ENCODE results near the gene GABRA6.

Gene GABRA6

DNA sequence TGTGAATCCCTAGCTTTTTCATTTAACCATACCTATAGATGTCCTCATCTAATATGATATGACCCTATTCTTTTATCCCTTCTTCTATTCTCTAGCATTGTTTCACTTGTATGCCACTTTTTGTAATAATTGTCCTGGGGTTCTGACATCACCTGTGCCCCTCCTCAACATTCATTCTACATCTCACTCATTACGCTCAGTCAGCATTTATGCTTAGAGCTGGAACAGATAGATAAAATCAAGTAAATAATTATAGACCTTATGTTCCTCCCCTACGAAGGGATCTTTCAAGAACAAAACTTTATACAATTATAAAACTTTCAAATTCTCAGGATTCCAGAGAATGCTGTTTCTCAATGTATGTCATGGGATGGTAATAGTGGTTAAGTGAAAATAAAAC lies 18.0 kb downstream of the GABRA6 start:
- TF ChIP-seq, protein P1, sequence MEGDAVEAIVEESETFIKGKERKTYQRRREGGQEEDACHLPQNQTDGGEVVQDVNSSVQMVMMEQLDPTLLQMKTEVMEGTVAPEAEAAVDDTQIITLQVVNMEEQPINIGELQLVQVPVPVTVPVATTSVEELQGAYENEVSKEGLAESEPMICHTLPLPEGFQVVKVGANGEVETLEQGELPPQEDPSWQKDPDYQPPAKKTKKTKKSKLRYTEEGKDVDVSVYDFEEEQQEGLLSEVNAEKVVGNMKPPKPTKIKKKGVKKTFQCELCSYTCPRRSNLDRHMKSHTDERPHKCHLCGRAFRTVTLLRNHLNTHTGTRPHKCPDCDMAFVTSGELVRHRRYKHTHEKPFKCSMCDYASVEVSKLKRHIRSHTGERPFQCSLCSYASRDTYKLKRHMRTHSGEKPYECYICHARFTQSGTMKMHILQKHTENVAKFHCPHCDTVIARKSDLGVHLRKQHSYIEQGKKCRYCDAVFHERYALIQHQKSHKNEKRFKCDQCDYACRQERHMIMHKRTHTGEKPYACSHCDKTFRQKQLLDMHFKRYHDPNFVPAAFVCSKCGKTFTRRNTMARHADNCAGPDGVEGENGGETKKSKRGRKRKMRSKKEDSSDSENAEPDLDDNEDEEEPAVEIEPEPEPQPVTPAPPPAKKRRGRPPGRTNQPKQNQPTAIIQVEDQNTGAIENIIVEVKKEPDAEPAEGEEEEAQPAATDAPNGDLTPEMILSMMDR (conservative IDR thresholded peaks at IDR 0.05; ENCODE audit: low read depth), result no peak
- no peak for DNase-seq (ENCODE audit: low spot score)
- no peak overlapping the region for H3K27ac ChIP-seq
- ChIA-PET POLR2A (ENCODE audit: low non-redundant PET) (no interaction called here), CTCF (interaction anchor here (0.5 kb wide), 1 partner anchor 1672 kb away, joined by 3 read pairs; no protein-coding TSS in a partner anchor)

- no peak overlapping the region for H3K27ac ChIP-seq
- ChIA-PET POLR2A (ENCODE audit: low non-redundant PET) (no interaction called here), CTCF (interaction anchor here (0.7 kb wide), 1 partner anchor 32 kb away, joined by 3 read pairs; no protein-coding TSS in a partner anchor)
- DNase-seq (ENCODE audit: low spot score), result no peak
- TF ChIP-seq, protein P1 (conservative IDR thresholded peaks at IDR 0.05; ENCODE audit: low read depth), result no peak
Observed at GRCh38 chr5:161707382-161707781, 21.9 kb downstream of the GABRA6 start.

DNA sequence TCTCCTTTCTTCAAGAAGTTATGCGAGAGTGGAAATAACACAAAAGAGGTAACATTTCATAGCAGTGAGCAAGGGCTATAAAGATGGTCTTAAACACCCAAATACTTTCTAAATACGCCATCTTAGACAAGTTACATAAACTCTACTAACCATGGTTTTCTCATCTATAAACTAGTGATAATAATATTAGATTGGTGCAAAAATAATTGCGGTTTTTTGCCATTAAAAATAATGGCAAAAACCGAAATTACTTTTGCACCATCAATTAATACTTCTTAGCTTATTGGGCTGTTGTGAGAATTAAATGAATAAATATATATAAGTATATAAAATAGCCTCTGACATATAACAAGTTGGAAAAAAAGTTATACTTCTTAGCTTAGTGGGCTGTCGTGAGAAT lies 23.7 kb downstream of the GABRA6 start:
- no peak for DNase-seq (ENCODE audit: low spot score)
- ChIA-PET POLR2A (ENCODE audit: low non-redundant PET) (no interaction called here), CTCF (no interaction called here)
- TF ChIP-seq, protein P1 (conservative IDR thresholded peaks at IDR 0.05; ENCODE audit: low read depth), result no peak
- no peak overlapping the region for H3K27ac ChIP-seq

DNA sequence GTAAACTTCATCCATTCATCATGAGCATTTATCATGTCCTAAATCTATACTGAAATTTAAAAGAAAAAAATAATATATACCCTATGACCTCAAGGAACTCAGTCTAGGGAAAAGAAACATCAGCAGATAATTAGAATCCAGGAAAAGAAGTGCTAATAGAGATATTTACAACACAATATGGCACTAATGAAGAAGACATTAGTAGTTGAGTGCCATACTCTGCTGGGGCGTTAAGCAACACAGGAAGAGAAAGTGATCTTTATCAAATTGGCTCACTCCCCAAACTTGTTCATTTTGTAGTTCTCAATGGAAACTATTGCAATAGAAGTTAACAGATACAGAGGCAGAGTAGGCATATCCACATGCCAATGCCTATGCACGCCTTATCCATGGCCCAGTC lies 27.5 kb downstream of the GABRA6 start:
- ChIA-PET POLR2A (ENCODE audit: low non-redundant PET) (no interaction called here), CTCF (interaction anchor here (1.0 kb wide), 1 partner anchor 1274 kb away, joined by 3 read pairs; no protein-coding TSS in a partner anchor)
- TF ChIP-seq, protein P1 (conservative IDR thresholded peaks at IDR 0.05; ENCODE audit: low read depth), result no peak
- no peak for DNase-seq (ENCODE audit: low spot score)
- H3K27ac ChIP-seq, result no peak overlapping the region

DNA sequence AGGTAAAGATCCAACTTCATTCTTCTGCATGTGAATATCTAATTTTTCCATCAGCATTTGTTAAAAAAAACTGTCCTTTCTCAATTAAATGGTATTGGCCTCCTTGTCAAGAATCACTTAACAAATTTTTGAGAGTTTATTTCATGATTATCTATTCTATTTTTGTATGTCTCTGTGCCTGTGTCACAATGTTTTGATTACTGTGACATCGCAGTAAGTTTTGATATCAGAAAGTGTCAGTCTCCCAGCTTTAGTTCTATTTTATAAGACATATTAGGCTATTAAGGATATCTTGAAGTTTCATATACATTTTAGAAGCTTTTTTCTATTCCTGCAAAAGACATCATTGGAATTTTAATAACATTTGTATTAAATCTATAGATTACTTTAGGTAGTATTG lies 33.6 kb downstream of the GABRA6 start:
- TF ChIP-seq, protein P1 (conservative IDR thresholded peaks at IDR 0.05; ENCODE audit: low read depth), result no peak
- no peak overlapping the region for H3K27ac ChIP-seq
- ChIA-PET CTCF (no interaction called here), POLR2A (ENCODE audit: low non-redundant PET) (no interaction called here)
- DNase-seq (ENCODE audit: low spot score), result no peak

DNA sequence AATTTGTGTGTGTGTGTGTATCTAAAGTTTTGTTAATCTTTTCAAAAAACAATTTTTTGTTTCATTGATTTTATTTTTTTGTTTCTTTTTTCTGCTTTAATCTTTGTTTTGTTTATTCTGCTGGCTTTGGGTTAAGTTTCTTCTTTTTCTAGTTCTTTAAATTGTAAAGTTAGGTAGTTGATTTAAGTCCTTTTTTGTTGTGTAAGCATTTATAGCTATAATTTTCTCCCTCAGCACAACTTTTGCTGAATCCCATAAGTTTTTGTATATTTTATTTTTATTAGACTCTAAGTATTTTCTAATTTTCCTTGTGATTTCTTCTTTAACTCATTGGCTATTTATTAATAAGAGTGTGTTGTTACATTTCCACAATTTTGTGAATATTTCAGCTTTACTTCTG lies 34.9 kb downstream of the GABRA6 start:
- ChIA-PET POLR2A (ENCODE audit: low non-redundant PET) (no interaction called here), CTCF (no interaction called here)
- DNase-seq (ENCODE audit: low spot score), result no peak
- no peak overlapping the region for H3K27ac ChIP-seq
- TF ChIP-seq, protein P1 (conservative IDR thresholded peaks at IDR 0.05; ENCODE audit: low read depth), result no peak

DNA sequence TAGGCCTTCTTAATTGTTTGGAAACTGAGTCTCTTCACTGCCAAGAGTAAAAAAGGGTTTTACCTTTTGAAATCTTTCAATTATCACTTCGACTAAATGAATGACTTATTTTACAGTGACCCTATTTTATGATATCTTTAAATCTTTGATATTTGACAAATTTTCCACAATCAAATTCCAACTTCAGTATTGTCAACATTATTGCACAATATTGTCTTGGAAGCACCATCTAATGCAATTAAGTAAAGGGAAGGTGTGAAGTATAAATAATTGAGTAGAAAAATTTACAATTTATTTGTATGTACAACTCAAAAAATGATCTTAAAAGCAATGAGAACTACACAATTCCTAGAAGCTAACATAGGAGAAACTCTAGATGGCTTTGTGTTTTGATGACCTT lies 49.2 kb downstream of the GABRA6 start:
- no peak for DNase-seq (ENCODE audit: low spot score)
- ChIA-PET POLR2A (ENCODE audit: low non-redundant PET) (no interaction called here), CTCF (no interaction called here)
- no peak overlapping the region for H3K27ac ChIP-seq
- TF ChIP-seq, protein P1 (conservative IDR thresholded peaks at IDR 0.05; ENCODE audit: low read depth), result no peak
